ENCODE results near the gene LRRC31. TPM values are rescaled to one million over a fixed set of nuclear protein-coding genes. Genes with fewer than 3 reads are reported as not detected.

Gene LRRC31
- total RNA-seq, 1 donor from 2014 or later: not detected

DNA sequence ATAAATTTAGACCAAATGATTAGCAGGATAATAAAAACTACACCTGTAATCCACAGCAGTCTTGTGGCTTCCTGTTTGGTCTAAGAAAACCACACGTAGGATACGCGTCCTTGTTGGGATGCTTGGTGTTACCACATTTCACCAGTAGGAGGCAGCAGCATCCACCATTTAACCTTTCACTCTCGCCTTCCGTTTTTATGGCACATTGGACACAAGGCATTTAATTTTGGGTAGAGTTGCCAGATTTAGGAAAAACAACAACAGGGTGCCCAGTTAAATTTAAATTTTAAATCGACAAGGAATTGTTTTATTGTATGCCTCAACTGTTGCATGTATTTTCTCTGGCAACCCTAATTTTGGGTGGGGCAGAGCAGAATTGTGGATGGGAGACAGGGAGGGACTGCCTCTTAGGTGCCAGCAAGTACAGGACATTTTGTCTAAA is 6.3 kb downstream of the LRRC31 start:
- FAIRE-seq (no peak), DNase-seq (ENCODE audit: low read depth) (peak; percentile 79)
- no peaks in the 10 kb centered on the region for H3K27me3 ChIP-seq (ENCODE audit: control insufficient read depth, insufficient read depth, low read length)
- TF ChIP-seq CTCF (IDR thresholded peaks at IDR 0.05; ENCODE audit: insufficient read depth, low read length, severe bottlenecking): peak; percentile 82
- no peaks in the 10 kb centered on the region for H3K36me3 ChIP-seq (ENCODE audit: control insufficient read depth, insufficient read depth, low read length)
- H3K4me3 ChIP-seq (ENCODE audit: low read depth, low read length): no peak overlapping the region

DNA sequence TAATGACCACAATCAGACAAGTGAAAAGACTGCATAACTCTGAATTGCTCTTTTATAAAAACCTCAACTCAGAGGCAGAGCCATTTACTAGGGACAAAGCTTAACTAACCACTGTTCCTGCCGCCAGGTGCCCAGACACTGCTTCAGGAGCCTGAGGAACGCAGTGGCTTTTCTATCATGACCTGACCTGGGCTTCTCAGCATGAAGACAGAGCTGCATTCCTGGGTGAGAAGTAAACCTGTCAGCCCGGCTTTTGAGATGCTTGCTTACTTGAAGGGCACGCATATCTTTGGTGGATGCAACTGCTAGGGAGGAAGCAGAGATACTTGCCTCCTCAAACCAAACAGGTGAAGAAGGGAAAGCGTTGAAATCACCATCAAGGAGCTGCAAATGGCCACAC is 7.9 kb downstream of the LRRC31 start:
- H3K36me3 ChIP-seq (ENCODE audit: control insufficient read depth, insufficient read depth, low read length): no peaks in the 10 kb centered on the region
- FAIRE-seq (no peak), DNase-seq (ENCODE audit: low read depth) (no peak)
- no peaks in the 10 kb centered on the region for H3K27me3 ChIP-seq (ENCODE audit: control insufficient read depth, insufficient read depth, low read length)
- no peak overlapping the region for H3K4me3 ChIP-seq (ENCODE audit: low read depth, low read length)
- no peak for TF ChIP-seq CTCF (IDR thresholded peaks at IDR 0.05; ENCODE audit: insufficient read depth, low read length, severe bottlenecking)

GRCh38 chr3:169857811-169858210 is 11.9 kb downstream of the LRRC31 start:
- H3K36me3 ChIP-seq (ENCODE audit: control insufficient read depth, insufficient read depth, low read length): no peaks in the 10 kb centered on the region
- TF ChIP-seq CTCF (IDR thresholded peaks at IDR 0.05; ENCODE audit: insufficient read depth, low read length, severe bottlenecking): no peak
- FAIRE-seq (no peak), DNase-seq (ENCODE audit: low read depth) (no peak)
- no peaks in the 10 kb centered on the region for H3K27me3 ChIP-seq (ENCODE audit: control insufficient read depth, insufficient read depth, low read length)
- no peak overlapping the region for H3K4me3 ChIP-seq (ENCODE audit: low read depth, low read length)

DNA sequence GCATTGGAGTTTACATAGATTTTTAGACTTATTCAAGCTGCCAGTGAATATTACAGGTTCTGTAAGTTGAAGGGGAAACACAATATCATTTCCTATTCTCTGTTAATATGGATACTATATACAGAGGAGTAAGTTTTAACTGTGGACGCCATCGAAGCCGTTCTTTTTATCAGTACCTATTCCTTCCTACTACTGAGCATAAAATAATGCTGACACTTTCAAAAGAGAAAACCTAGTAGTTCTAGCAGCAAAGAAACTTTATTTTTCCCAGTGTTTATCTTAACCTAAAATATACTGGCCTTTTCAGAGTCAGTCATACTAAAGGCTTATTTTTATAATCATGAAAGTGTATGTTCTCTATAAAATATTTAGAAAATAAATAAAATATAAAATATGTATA is 14.2 kb downstream of the LRRC31 start:
- no peak for FAIRE-seq
- no peak for TF ChIP-seq CTCF (IDR thresholded peaks at IDR 0.05; ENCODE audit: insufficient read depth, low read length, severe bottlenecking)
- no peak overlapping the region for H3K4me3 ChIP-seq (ENCODE audit: low read depth, low read length)
- no peaks in the 10 kb centered on the region for H3K36me3 ChIP-seq (ENCODE audit: control insufficient read depth, insufficient read depth, low read length)
- H3K27me3 ChIP-seq (ENCODE audit: control insufficient read depth, insufficient read depth, low read length): no peaks in the 10 kb centered on the region
- DNase-seq (ENCODE audit: low read depth): no peak

- no peak overlapping the region for H3K4me3 ChIP-seq (ENCODE audit: low read depth, low read length)
- DNase-seq (ENCODE audit: low read depth): no peak
- no peaks in the 10 kb centered on the region for H3K27me3 ChIP-seq (ENCODE audit: control insufficient read depth, insufficient read depth, low read length)
- no peak for TF ChIP-seq CTCF (IDR thresholded peaks at IDR 0.05; ENCODE audit: insufficient read depth, low read length, severe bottlenecking)
- no peaks in the 10 kb centered on the region for H3K36me3 ChIP-seq (ENCODE audit: control insufficient read depth, insufficient read depth, low read length)
- no peak for FAIRE-seq
Observed at GRCh38 chr3:169850618-169851017, 19.1 kb downstream of the LRRC31 start.

DNA sequence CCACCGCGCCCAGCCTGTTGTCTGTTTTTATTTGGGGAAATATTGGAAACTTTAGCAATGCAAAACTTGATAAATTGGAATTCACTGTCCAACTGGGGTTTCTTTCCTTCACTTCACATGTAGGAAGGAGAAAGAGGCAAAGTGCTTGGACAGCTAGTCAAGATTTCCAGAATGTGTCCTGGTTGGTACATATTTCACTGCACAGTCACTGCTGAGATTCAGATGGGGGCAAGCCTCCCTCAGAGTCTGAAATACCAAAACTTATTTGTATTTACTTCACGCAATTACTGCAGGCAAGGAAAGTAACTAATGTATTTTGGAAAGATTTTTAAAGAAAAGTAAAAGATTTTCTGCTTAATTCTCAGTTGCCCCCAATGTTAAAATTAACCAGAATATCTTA is 21.0 kb downstream of the LRRC31 start:
- no peak overlapping the region for H3K4me3 ChIP-seq (ENCODE audit: low read depth, low read length)
- no peak for TF ChIP-seq CTCF (IDR thresholded peaks at IDR 0.05; ENCODE audit: insufficient read depth, low read length, severe bottlenecking)
- no peak for FAIRE-seq
- DNase-seq (ENCODE audit: low read depth): no peak
- H3K27me3 ChIP-seq (ENCODE audit: control insufficient read depth, insufficient read depth, low read length): no peaks in the 10 kb centered on the region
- H3K36me3 ChIP-seq (ENCODE audit: control insufficient read depth, insufficient read depth, low read length): no peaks in the 10 kb centered on the region
